Duodenal mucosa (tissue), 2 donors: ENCODE results near the gene SNAP29.
"Not testable (repeated sequence)": the region's sequence is repeated elsewhere in the genome, so short reads cannot be mapped to it uniquely, and the experiment has no call there.

Experiments
- H3K27ac ChIP-seq: one replicate; pipeline ENCODE4 v1.7.0; 2013; ENCODE audit warnings: low read depth, low read length
- H3K27me3 ChIP-seq, 2 donors: one replicate each; pipeline ENCODE4 v1.7.0; 2013; ENCODE audit warnings: low read length in 2 of 2, control low read depth in 1 of 2; ENCODE audit not compliant: insufficient read depth in 2 of 2, control insufficient read depth in 1 of 2
- H3K36me3 ChIP-seq, 2 donors: one replicate each; pipeline ENCODE4 v1.7.0; 2013; ENCODE audit warnings: low read length in 2 of 2, control low read depth in 1 of 2; ENCODE audit not compliant: insufficient read depth in 2 of 2, control insufficient read depth in 1 of 2
- H3K4me1 ChIP-seq, 2 donors: one replicate each; pipeline ENCODE4 v1.7.0; 2013; ENCODE audit warnings: low read length in 2 of 2, control low read depth in 1 of 2; ENCODE audit not compliant: insufficient read depth in 2 of 2, control insufficient read depth in 1 of 2
- H3K4me3 ChIP-seq, 2 donors: one replicate each; pipeline ENCODE4 v1.7.0; 2013; ENCODE audit warnings: low read length in 2 of 2, low read depth in 1 of 2
- H3K9ac ChIP-seq, 2 donors: one replicate each; pipeline ENCODE4 v1.7.0; 2013; ENCODE audit warnings: low read length in 2 of 2, low read depth in 1 of 2
- H3K9me3 ChIP-seq, 2 donors: one replicate each; pipeline ENCODE4 v1.7.0; 2013; ENCODE audit warnings: low read length in 2 of 2, control low read depth in 1 of 2; ENCODE audit not compliant: control insufficient read depth in 1 of 2

SNAP29 gene

GRCh38 chr22:20818471-20818870 lies 40.3 kb upstream of the SNAP29 start:
- Histone ChIP-seq H3K4me3 (no peak overlapping the region), H3K9me3 (no peaks in the 10 kb centered on the region), H3K4me1 (peaks cover 3 to 4% of the 10 kb centered on the region in 2 donors), H3K27me3 (no peaks in the 10 kb centered on the region), H3K36me3 (peaks cover 23 to 67% of the 10 kb centered on the region in 2 donors), H3K27ac (no peak overlapping the region), H3K9ac (no peak overlapping the region)

- Histone ChIP-seq H3K4me1 (peaks cover 3 to 4% of the 10 kb centered on the region in 2 donors), H3K4me3 (no peak overlapping the region), H3K9me3 (no peaks in the 10 kb centered on the region), H3K9ac (no peak overlapping the region), H3K27ac (no peak overlapping the region), H3K27me3 (no peaks in the 10 kb centered on the region), H3K36me3 (peaks cover 24 to 69% of the 10 kb centered on the region in 2 donors)
Observed at GRCh38 chr22:20819471-20819870, 39.3 kb upstream of the SNAP29 start.

- H3K27me3 ChIP-seq, H3K9ac ChIP-seq, H3K27ac ChIP-seq, H3K9me3 ChIP-seq, H3K4me1 ChIP-seq, H3K4me3 ChIP-seq: not testable (repeated sequence)
- peaks cover 19 to 57% of the 10 kb centered on the region in 2 donors for H3K36me3 ChIP-seq
Observed at GRCh38 chr22:20821717-20822239, 37.0 kb upstream of the SNAP29 start.

GRCh38 chr22:20822240-20822639 lies 36.6 kb upstream of the SNAP29 start:
- no peaks in the 10 kb centered on the region for H3K27me3 ChIP-seq
- H3K36me3 ChIP-seq: peaks cover 19 to 53% of the 10 kb centered on the region in 2 donors

GRCh38 chr22:20823264-20823663 lies 35.5 kb upstream of the SNAP29 start:
- H3K9me3 ChIP-seq: no peaks in the 10 kb centered on the region
- peaks cover 3 to 4% of the 10 kb centered on the region in 2 donors for H3K4me1 ChIP-seq
- no peak overlapping the region for H3K27ac ChIP-seq
- no peak overlapping the region for H3K4me3 ChIP-seq
- no peaks in the 10 kb centered on the region for H3K27me3 ChIP-seq
- H3K36me3 ChIP-seq: peaks cover 18 to 44% of the 10 kb centered on the region in 2 donors
- H3K9ac ChIP-seq: no peak overlapping the region

More at GRCh38 chr22:20822240-20822639, 36.6 kb upstream of the SNAP29 start:
- H3K4me1 ChIP-seq: peaks cover 3 to 4% of the 10 kb centered on the region in 2 donors
- H3K27ac ChIP-seq: no peak overlapping the region
- no peak overlapping the region for H3K4me3 ChIP-seq
- no peak overlapping the region for H3K9ac ChIP-seq
- no peaks in the 10 kb centered on the region for H3K9me3 ChIP-seq

- H3K4me1 ChIP-seq, H3K27me3 ChIP-seq, H3K27ac ChIP-seq, H3K4me3 ChIP-seq, H3K9me3 ChIP-seq, H3K9ac ChIP-seq: not testable (repeated sequence)
- H3K36me3 ChIP-seq: peaks cover 5 to 27% of the 10 kb centered on the region in 2 donors
Observed at GRCh38 chr22:20825216-20825615, 33.6 kb upstream of the SNAP29 start.

GRCh38 chr22:20825624-20826023 lies 33.2 kb upstream of the SNAP29 start:
- Histone ChIP-seq H3K9me3 (no peaks in the 10 kb centered on the region), H3K4me3 (no peak overlapping the region), H3K4me1 (no peaks in the 10 kb centered on the region), H3K27me3 (no peaks in the 10 kb centered on the region), H3K9ac (no peak overlapping the region), H3K27ac (no peak overlapping the region), H3K36me3 (peaks cover 4 to 27% of the 10 kb centered on the region in 2 donors)

- not testable (repeated sequence) for H3K27ac ChIP-seq, H3K4me1 ChIP-seq, H3K9me3 ChIP-seq, H3K4me3 ChIP-seq, H3K27me3 ChIP-seq, H3K9ac ChIP-seq
- peaks cover 7 to 35% of the 10 kb centered on the region in 2 donors for H3K36me3 ChIP-seq
Observed at GRCh38 chr22:20826373-20827152, 32.2 kb upstream of the SNAP29 start.

- H3K4me1 ChIP-seq: no peaks in the 10 kb centered on the region
- no peaks in the 10 kb centered on the region for H3K9me3 ChIP-seq
- H3K36me3 ChIP-seq: peaks cover 15 to 40% of the 10 kb centered on the region in 2 donors
- H3K27ac ChIP-seq: no peak overlapping the region
- H3K27me3 ChIP-seq: no peaks in the 10 kb centered on the region
- H3K4me3 ChIP-seq: no peak overlapping the region
- no peak overlapping the region for H3K9ac ChIP-seq
Observed at GRCh38 chr22:20829491-20830134, 29.2 kb upstream of the SNAP29 start.

- Histone ChIP-seq H3K4me3 (no peak overlapping the region), H3K36me3 (peaks cover 15 to 42% of the 10 kb centered on the region in 2 donors), H3K27me3 (no peaks in the 10 kb centered on the region), H3K27ac (no peak overlapping the region), H3K9ac (no peak overlapping the region), H3K4me1 (peaks cover 0 to 3% of the 10 kb centered on the region in 2 donors), H3K9me3 (no peaks in the 10 kb centered on the region)
Observed at GRCh38 chr22:20833225-20833665, 25.6 kb upstream of the SNAP29 start.
